HEK293T (cell line): ENCODE results near the gene P4HA1.

ENCODE experiments used
- ARNT ChIP-seq: fragments of 450-650 bp; IDR thresholded peaks from 2 replicates; pipeline ENCODE4 v1.6.1; 2017; ENCODE audit warnings: mild to moderate bottlenecking
- BHLHE40 ChIP-seq: fragments of 450-650 bp; IDR thresholded peaks from 2 replicates; pipeline ENCODE4 v1.6.1; 2016; ENCODE audit warnings: mild to moderate bottlenecking, moderate library complexity, borderline replicate concordance
- ELF4 ChIP-seq: fragments of 450-650 bp; IDR thresholded peaks from 2 replicates; pipeline ENCODE4 v1.6.1; 2017; ENCODE audit warnings: antibody characterized with exemption
- FOXM1 ChIP-seq: fragments of 450-650 bp; IDR thresholded peaks from 2 replicates; pipeline ENCODE4 v1.6.1; 2017; ENCODE audit warnings: mild to moderate bottlenecking, borderline replicate concordance
- LEF1 ChIP-seq: fragments of 450-650 bp; IDR thresholded peaks from 2 replicates; pipeline ENCODE4 v1.6.1; 2017; ENCODE audit warnings: mild to moderate bottlenecking, borderline replicate concordance
- NFRKB ChIP-seq: fragments of 450-650 bp; IDR thresholded peaks from 2 replicates; pipeline ENCODE4 v1.6.1; 2016; ENCODE audit warnings: mild to moderate bottlenecking, moderate library complexity
- SP1 ChIP-seq: fragments of 450-650 bp; IDR thresholded peaks from 2 replicates; pipeline ENCODE4 v1.6.1; 2017
- SUZ12 ChIP-seq: fragments of 450-650 bp; IDR thresholded peaks from 2 replicates; pipeline ENCODE4 v1.6.1; 2016; ENCODE audit warnings: mild to moderate bottlenecking
- TF ChIP-seq, protein P1 (sequence below): fragments of 450-650 bp; IDR thresholded peaks from 2 replicates; pipeline ENCODE4 v1.6.1; 2016

DNA sequence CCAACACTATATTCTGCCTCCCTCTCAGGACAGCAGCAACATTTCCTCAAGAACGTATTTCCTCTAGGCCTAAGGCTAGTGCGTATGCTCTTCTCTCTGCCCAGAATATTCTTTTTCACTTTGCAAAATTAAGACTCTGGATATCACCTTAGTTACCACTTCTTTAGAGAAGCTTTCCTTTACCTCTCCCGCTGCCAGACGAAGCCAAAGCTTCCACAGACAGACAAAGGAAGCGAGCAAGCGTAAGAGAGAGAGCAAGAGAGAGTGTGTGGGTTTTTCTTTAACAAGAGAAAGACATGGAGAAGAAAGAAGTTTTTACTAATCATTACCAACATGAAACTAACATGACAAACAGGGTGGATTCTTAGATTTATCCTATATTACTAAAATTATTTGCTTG is 64.1 kb downstream of the P4HA1 start:
- TF ChIP-seq, protein P1, sequence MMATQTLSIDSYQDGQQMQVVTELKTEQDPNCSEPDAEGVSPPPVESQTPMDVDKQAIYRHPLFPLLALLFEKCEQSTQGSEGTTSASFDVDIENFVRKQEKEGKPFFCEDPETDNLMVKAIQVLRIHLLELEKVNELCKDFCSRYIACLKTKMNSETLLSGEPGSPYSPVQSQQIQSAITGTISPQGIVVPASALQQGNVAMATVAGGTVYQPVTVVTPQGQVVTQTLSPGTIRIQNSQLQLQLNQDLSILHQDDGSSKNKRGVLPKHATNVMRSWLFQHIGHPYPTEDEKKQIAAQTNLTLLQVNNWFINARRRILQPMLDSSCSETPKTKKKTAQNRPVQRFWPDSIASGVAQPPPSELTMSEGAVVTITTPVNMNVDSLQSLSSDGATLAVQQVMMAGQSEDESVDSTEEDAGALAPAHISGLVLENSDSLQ = no peak
- TF ChIP-seq ARNT (no peak), BHLHE40 (no peak), SUZ12 (no peak), FOXM1 (no peak), ELF4 (no peak), NFRKB (no peak), LEF1 (no peak), SP1 (no peak)
